Mesothelial cell of epicardium (in vitro differentiated cells): Measurements from ENCODE around the gene TMEM238. TPM values are rescaled to one million over a fixed set of nuclear protein-coding genes. Genes with fewer than 3 reads are reported as not detected.

Experiments
- DNase-seq, 2 experiments: peaks; one replicate each; pipeline ENCODE4 v3.0.0; 2021; ENCODE audit warnings: low spot score in 2 of 2; ENCODE audit not compliant: unreplicated experiment in 2 of 2
- H3K27ac Mint-ChIP-seq: 2 replicates; pipeline ENCODE4 v1.8.0; 2021; ENCODE audit warnings: mixed read lengths
- H3K27me3 Mint-ChIP-seq: 2 replicates; pipeline ENCODE4 v1.8.0; 2021; ENCODE audit warnings: low read depth, mixed read lengths
- H3K36me3 Mint-ChIP-seq: 2 replicates; pipeline ENCODE4 v1.8.0; 2021; ENCODE audit warnings: mixed read lengths
- H3K4me1 Mint-ChIP-seq: 2 replicates; pipeline ENCODE4 v1.8.0; 2021; ENCODE audit warnings: mixed read lengths
- H3K4me3 Mint-ChIP-seq: 2 replicates; pipeline ENCODE4 v1.8.0; 2021; ENCODE audit warnings: mild to moderate bottlenecking, moderate library complexity, mixed read lengths
- H3K9me3 Mint-ChIP-seq: 2 replicates; pipeline ENCODE4 v1.8.0; 2021; ENCODE audit warnings: mixed read lengths
- CTCF ChIP-seq: fragments of 200-600 bp; sonication (generic); IDR thresholded peaks from one replicate; pipeline ENCODE4 v1.5.0; 2021; ENCODE audit warnings: antibody characterized with exemption; ENCODE audit not compliant: unreplicated experiment
- total RNA-seq: library from RNA; stranded (reverse); gene quantifications from 3 replicates; pipeline ENCODE4 v1.2.1, GENCODE V29; 2021

The TMEM238 gene
- total RNA-seq, 1 donor from 2014 or later: 2.3 TPM

GRCh38 chr19:55354698-55355212 is 29.3 kb downstream of the TMEM238 start, which contains the start of gene COX6B2:
TSS of gene COX6B2 (minus strand) at chr19:55354719. CDS start at chr19:55354521, 198 bp downstream.
- DNase-seq: no peak
- peaks cover 21% of the 10 kb centered on the region for H3K4me1 Mint-ChIP-seq
- peak within 1 kb of the TSS; percentile 53 for H3K27ac Mint-ChIP-seq
- H3K9me3 Mint-ChIP-seq: no peaks in the 10 kb centered on the region
- no peak for TF ChIP-seq CTCF
- no peaks in the 10 kb centered on the region for H3K36me3 Mint-ChIP-seq
- peaks cover 68% of the 10 kb centered on the region for H3K27me3 Mint-ChIP-seq
- peak within 1 kb of the TSS; percentile 65 for H3K4me3 Mint-ChIP-seq

- no peaks in the 10 kb centered on the region for H3K9me3 Mint-ChIP-seq
- TF ChIP-seq CTCF: no peak
- peaks cover 68% of the 10 kb centered on the region for H3K27me3 Mint-ChIP-seq
- peak overlapping the region; percentile 65 for H3K4me3 Mint-ChIP-seq
- DNase-seq: peak in 1 of 2 experiments; percentile 80
- peaks cover 21% of the 10 kb centered on the region for H3K4me1 Mint-ChIP-seq
- H3K27ac Mint-ChIP-seq: no peak overlapping the region
- H3K36me3 Mint-ChIP-seq: no peaks in the 10 kb centered on the region
Measured at GRCh38 chr19:55353803-55354697, 30.0 kb downstream of the TMEM238 start.

- H3K27ac Mint-ChIP-seq: no peak overlapping the region
- no peak for DNase-seq
- peak overlapping the region; percentile 65 for H3K4me3 Mint-ChIP-seq
Measured at GRCh38 chr19:55353356-55353802, 30.7 kb downstream of the TMEM238 start.

GRCh38 chr19:55352549-55353145 is 31.4 kb downstream of the TMEM238 start:
- Mint-ChIP-seq H3K27me3 (peaks cover 60% of the 10 kb centered on the region), H3K27ac (no peak overlapping the region), H3K4me3 (peak overlapping the region; percentile 65), H3K4me1 (peaks cover 31% of the 10 kb centered on the region), H3K9me3 (no peaks in the 10 kb centered on the region), H3K36me3 (no peaks in the 10 kb centered on the region)
- DNase-seq: no peak
- TF ChIP-seq CTCF: no peak

More at GRCh38 chr19:55353356-55353802, 30.7 kb downstream of the TMEM238 start:
- H3K27me3 Mint-ChIP-seq: peaks cover 65% of the 10 kb centered on the region
- TF ChIP-seq CTCF: no peak
- H3K9me3 Mint-ChIP-seq: no peaks in the 10 kb centered on the region
- H3K4me1 Mint-ChIP-seq: peaks cover 24% of the 10 kb centered on the region
- no peaks in the 10 kb centered on the region for H3K36me3 Mint-ChIP-seq

- TF ChIP-seq CTCF: no peak
- no peak for DNase-seq
- no peak overlapping the region for H3K4me3 Mint-ChIP-seq
- H3K9me3 Mint-ChIP-seq: no peaks in the 10 kb centered on the region
- H3K36me3 Mint-ChIP-seq: no peaks in the 10 kb centered on the region
- H3K27ac Mint-ChIP-seq: no peak overlapping the region
- peaks cover 31% of the 10 kb centered on the region for H3K4me1 Mint-ChIP-seq
- peaks cover 55% of the 10 kb centered on the region for H3K27me3 Mint-ChIP-seq
Measured at GRCh38 chr19:55352040-55352439, 32.1 kb downstream of the TMEM238 start.
